ENCODE data around the gene PIP4K2C. TPM values are rescaled to one million over a fixed set of nuclear protein-coding genes. Genes with fewer than 3 reads are reported as not detected.
"Not testable (repeated sequence)": the region's sequence is repeated elsewhere in the genome, so short reads cannot be mapped to it uniquely, and the experiment has no call there.

PIP4K2C gene
- total RNA-seq, 1 donor from 2014 or later: 11.9 TPM

GRCh38 chr12:57616383-57617101, 25.6 kb downstream of the PIP4K2C start:
- DNase-seq (no peak), ATAC-seq (no peak)
- intact Hi-C loops (cut with micrococcal nuclease): no loop called here

- ATAC-seq (peak; percentile 49), DNase-seq (no peak)
- intact Hi-C loops (cut with micrococcal nuclease): no loop called here
These were observed 26.9 kb downstream of the PIP4K2C start for GRCh38 chr12:57617942-57618341.

- ATAC-seq; DNase-seq; intact Hi-C loops (cut with micrococcal nuclease): not testable (repeated sequence)
These were observed 27.4 kb downstream of the PIP4K2C start for GRCh38 chr12:57618431-57618830.

- ATAC-seq: no peak
- DNase-seq: no peak
- intact Hi-C loops (cut with micrococcal nuclease): no loop called here
These were observed 28.0 kb downstream of the PIP4K2C start for GRCh38 chr12:57618966-57619433.

GRCh38 chr12:57619434-57620244, 28.6 kb downstream of the PIP4K2C start:
- intact Hi-C loops (cut with micrococcal nuclease): loop anchor here (5.0 kb wide), 1 partner anchor 37 kb away; no protein-coding TSS in a partner anchor
- ATAC-seq (peak; percentile 36), DNase-seq (no peak)

GRCh38 chr12:57620245-57620935, 29.4 kb downstream of the PIP4K2C start:
- intact Hi-C loops (cut with micrococcal nuclease): loop anchor here (5.0 kb wide), 1 partner anchor 38 kb away; no protein-coding TSS in a partner anchor
- no peak for DNase-seq
- ATAC-seq: no peak

- ATAC-seq: peak; percentile 22
- intact Hi-C loops (cut with micrococcal nuclease): loop anchor here (5.0 kb wide), 1 partner anchor 39 kb away; no protein-coding TSS in a partner anchor
- DNase-seq: no peak
These were observed 30.0 kb downstream of the PIP4K2C start for GRCh38 chr12:57620936-57621496.

- DNase-seq (peak; percentile 83), ATAC-seq (peak; percentile 77)
- intact Hi-C loops (cut with micrococcal nuclease): loop anchor here (5.0 kb wide), 1 partner anchor 39 kb away; no protein-coding TSS in a partner anchor
These were observed 30.7 kb downstream of the PIP4K2C start for GRCh38 chr12:57621497-57622292.

GRCh38 chr12:57622293-57623245, 31.6 kb downstream of the PIP4K2C start:
- intact Hi-C loops (cut with micrococcal nuclease): loop anchor here (5.0 kb wide), 1 partner anchor 40 kb away; no protein-coding TSS in a partner anchor
- ATAC-seq: no peak
- DNase-seq: no peak

- no peak for ATAC-seq
- DNase-seq: no peak
- intact Hi-C loops (cut with micrococcal nuclease): loop anchor here (5.0 kb wide), 1 partner anchor 41 kb away; no protein-coding TSS in a partner anchor
These were observed 32.4 kb downstream of the PIP4K2C start for GRCh38 chr12:57623385-57623784.

GRCh38 chr12:57623811-57624390, 32.9 kb downstream of the PIP4K2C start:
- intact Hi-C loops (cut with micrococcal nuclease): loop anchor here (5.0 kb wide), 1 partner anchor 42 kb away; no protein-coding TSS in a partner anchor
- DNase-seq (no peak), ATAC-seq (no peak)

- DNase-seq: no peak
- no peak for ATAC-seq
- intact Hi-C loops (cut with micrococcal nuclease): loop anchor here (5.0 kb wide), 1 partner anchor 42 kb away; no protein-coding TSS in a partner anchor
These were observed 33.6 kb downstream of the PIP4K2C start for GRCh38 chr12:57624441-57625220.

- intact Hi-C loops (cut with micrococcal nuclease): no loop called here
- ATAC-seq (no peak), DNase-seq (no peak)
These were observed 34.5 kb downstream of the PIP4K2C start for GRCh38 chr12:57625261-57626032.

- no peak for DNase-seq
- intact Hi-C loops (cut with micrococcal nuclease): no loop called here
- no peak for ATAC-seq
These were observed 35.3 kb downstream of the PIP4K2C start for GRCh38 chr12:57626111-57626920.

Data from left ventricle myocardium superior (tissue), 1 donor.